GM10248 (cell line): ENCODE data around the gene FANCE.

Experiments
- CTCF ChIA-PET: fragments of 300-600 bp; sonication (Branson Sonifier 250); formaldehyde crosslinking; extraction: SDS; loops from one replicate; lab custom pipeline; 2021; ENCODE audit warnings: antibody characterized with exemption; lab: Yijun Ruan, JAX
- POLR2A ChIA-PET: fragments of 350-650 bp; sonication (Branson Sonifier 250); formaldehyde crosslinking; extraction: SDS; loops from one replicate; lab custom pipeline; 2020; ENCODE audit warnings: antibody characterized with exemption; lab: Yijun Ruan, JAX
- DNase-seq: peaks from one replicate; pipeline ENCODE4 v3.0.0; 2012; ENCODE audit errors: extremely low spot score
- TF ChIP-seq, protein P1 (sequence below): IDR thresholded peaks from 2 replicates; pipeline ENCODE4 v1.5.1; 2012; ENCODE audit warnings: mild to moderate bottlenecking, low read depth; ENCODE audit errors: extremely low read depth, missing control alignments, control extremely low read depth

Gene FANCE

DNA sequence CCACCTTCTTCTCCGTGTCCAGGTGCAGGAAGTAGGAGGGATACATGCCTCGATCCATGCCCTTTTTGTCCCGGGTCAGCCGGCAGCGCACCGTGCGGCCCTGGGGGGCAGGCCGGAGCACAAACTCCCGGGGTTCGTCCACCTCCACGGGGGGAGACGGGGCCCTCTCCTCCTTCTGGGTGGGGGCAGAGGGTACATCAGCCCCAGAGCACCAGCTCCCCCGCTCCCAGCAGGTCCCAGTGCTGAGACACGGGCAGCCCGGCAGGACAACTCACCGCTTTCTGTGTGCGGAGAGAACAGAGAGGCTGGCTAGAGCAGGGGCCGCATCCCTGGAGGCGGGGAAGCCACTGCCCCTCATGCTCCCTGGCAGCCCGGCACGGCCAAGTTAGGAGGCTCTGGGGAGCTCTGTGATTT is 53.9 kb downstream of the FANCE start:
- POLR2A ChIA-PET, result no interaction called here
- no peak for DNase-seq
- CTCF ChIA-PET, result interaction anchor here (1.2 to 2.8 kb wide), 3 partner anchors 10 to 231 kb away, joined by 4 to 9 read pairs (median 4); partner anchors contain the start of gene ARMC12
- TF ChIP-seq, protein P1, sequence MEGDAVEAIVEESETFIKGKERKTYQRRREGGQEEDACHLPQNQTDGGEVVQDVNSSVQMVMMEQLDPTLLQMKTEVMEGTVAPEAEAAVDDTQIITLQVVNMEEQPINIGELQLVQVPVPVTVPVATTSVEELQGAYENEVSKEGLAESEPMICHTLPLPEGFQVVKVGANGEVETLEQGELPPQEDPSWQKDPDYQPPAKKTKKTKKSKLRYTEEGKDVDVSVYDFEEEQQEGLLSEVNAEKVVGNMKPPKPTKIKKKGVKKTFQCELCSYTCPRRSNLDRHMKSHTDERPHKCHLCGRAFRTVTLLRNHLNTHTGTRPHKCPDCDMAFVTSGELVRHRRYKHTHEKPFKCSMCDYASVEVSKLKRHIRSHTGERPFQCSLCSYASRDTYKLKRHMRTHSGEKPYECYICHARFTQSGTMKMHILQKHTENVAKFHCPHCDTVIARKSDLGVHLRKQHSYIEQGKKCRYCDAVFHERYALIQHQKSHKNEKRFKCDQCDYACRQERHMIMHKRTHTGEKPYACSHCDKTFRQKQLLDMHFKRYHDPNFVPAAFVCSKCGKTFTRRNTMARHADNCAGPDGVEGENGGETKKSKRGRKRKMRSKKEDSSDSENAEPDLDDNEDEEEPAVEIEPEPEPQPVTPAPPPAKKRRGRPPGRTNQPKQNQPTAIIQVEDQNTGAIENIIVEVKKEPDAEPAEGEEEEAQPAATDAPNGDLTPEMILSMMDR, result no peak

GRCh38 chr6:35506536-35506935 is 54.4 kb downstream of the FANCE start:
- CTCF ChIA-PET, result interaction anchor here (1.2 to 2.7 kb wide), 2 partner anchors 17 to 23 kb away, joined by 4 to 13 read pairs; no protein-coding TSS in a partner anchor
- DNase-seq, result no peak
- POLR2A ChIA-PET, result no interaction called here
- TF ChIP-seq, protein P1, result no peak

DNA sequence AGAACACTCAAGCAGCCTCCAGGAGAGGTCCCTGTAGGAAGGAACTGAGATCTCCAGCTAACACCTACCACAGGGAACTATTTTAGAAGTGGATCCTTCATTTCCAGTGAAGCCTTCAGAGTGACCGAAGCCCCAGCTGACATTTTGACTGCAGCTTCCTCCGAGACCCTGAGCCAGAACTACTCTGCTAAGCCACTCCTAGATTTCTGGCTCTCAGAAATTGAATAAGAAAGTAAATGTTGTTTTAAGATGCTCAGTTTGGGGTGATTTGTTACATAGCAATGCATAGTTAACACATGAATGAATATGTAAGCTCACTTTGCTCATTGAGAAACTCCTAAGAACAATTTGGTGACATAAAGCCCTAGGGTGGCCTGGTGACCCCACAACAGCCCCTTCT is 55.1 kb downstream of the FANCE start:
- CTCF ChIA-PET, result interaction anchor here (1.0 to 2.7 kb wide), 2 partner anchors 16 to 229 kb away, joined by 3 to 13 read pairs; no protein-coding TSS in a partner anchor
- DNase-seq, result no peak
- POLR2A ChIA-PET, result interaction anchor here (0.7 kb wide), 1 partner anchor 520 kb away, joined by 3 read pairs; the partner anchor contains the start of gene MAPK14
- TF ChIP-seq, protein P1, result no peak

DNA sequence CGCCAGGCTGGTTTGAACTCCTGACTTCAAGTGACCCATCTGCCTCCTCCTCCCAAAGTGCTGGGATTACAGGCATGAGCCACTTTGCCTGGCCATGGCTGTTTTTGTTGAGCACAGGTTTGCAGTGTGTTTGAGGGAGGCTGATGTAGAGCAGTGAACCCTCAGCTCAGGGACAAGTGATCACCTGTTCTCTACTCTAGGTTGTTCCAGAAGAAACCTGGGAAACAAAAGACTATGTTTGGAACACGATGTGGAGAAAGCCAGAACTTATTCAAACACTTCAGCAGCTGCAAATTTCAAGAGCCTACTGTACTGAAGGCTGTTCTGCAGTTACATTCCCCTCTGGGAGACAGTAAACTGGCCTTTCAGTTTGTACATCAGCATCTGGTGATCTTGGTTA is 55.9 kb downstream of the FANCE start:
- ChIA-PET POLR2A (no interaction called here), CTCF (interaction anchor here (1.0 to 2.7 kb wide), 2 partner anchors 15 to 228 kb away, joined by 3 to 13 read pairs; no protein-coding TSS in a partner anchor)
- TF ChIP-seq, protein P1, result no peak
- DNase-seq, result no peak

DNA sequence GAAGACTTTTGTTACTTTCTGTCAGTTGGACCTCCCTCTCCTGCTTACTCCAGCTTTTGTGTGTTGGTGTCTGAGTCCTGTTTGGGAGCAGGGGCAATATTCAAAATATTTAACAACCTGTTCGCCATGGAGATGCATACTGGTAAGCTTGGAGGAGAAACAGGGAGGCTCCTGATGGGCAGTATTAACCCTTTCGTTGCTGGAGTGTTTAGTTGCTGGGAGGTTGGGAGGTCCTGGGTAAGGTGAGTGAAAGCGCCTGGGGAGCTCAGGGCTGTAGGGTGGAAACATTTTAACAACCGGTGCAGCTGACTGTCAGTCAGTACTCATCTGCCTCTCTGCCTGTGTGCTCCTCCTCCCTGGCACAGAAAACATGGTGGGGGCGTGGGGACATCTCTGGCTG is 56.4 kb downstream of the FANCE start:
- TF ChIP-seq, protein P1, result no peak
- DNase-seq, result no peak
- CTCF ChIA-PET, result interaction anchor here (2.7 kb wide), 1 partner anchor 15 kb away, joined by 13 read pairs; no protein-coding TSS in a partner anchor
- POLR2A ChIA-PET, result no interaction called here

GRCh38 chr6:35510916-35511561 is 58.9 kb downstream of the FANCE start:
- CTCF ChIA-PET, result interaction anchor here (0.8 kb wide), 1 partner anchor 40 kb away, joined by 3 read pairs; no protein-coding TSS in a partner anchor
- POLR2A ChIA-PET, result interaction anchor here (0.6 kb wide), 1 partner anchor 131 kb away, joined by 3 read pairs; no protein-coding TSS in a partner anchor
- DNase-seq, result no peak
- TF ChIP-seq, protein P1, result no peak
